Adrenal gland (tissue), 5 donors: ENCODE measurements around the gene PABPN1.

Experiments
- CTCF ChIP-seq, 6 experiments: fragments of 450-650 bp in 4 of 6; fragments of 200-600 bp in 2 of 6; sonication (generic) in 1 of 6; IDR thresholded peaks; 1 replicate in 5 of 6; 2 replicates in 1 of 6; pipeline versions ENCODE4 v1.5.1 to v1.8.0; 2016 to 2021; ENCODE audit warnings: antibody characterized with exemption in 6 of 6, mild to moderate bottlenecking in 2 of 6, moderate library complexity in 1 of 6
- POLR2A ChIP-seq, 2 donors: fragments of 450-650 bp; IDR thresholded peaks; one replicate each; pipeline ENCODE4 v1.6.1; 2017; ENCODE audit warnings: antibody characterized with exemption in 2 of 2, mild to moderate bottlenecking in 2 of 2, moderate library complexity in 1 of 2
- donor health status: DM: no; HTN: no; CAD: no.

GRCh38 chr14:23307687-23308644 is 13.3 kb upstream of the PABPN1 start:
- no peak for TF ChIP-seq CTCF (IDR thresholded peaks at IDR 0.05)
- TF ChIP-seq POLR2A (IDR thresholded peaks at IDR 0.05): no peak
